GM13977 (cell line): ENCODE measurements around the gene LYRM1.

Experiments
- DNase-seq: peaks from one replicate; pipeline ENCODE4 v3.0.0; 2012; ENCODE audit warnings: low spot score
- in situ Hi-C: fragments of 300-500 bp; cut with MboI; formaldehyde crosslinking; loops from one replicate; pipeline ENCODE4 v1.12.0; 2022; ENCODE audit warnings: low sequenced_read_pairs, low pct_unique_long_range_greater_than_20kb, mixed read lengths, inconsistent platforms; ENCODE audit not compliant: unreplicated experiment
- TF ChIP-seq, protein P1 (sequence below): IDR thresholded peaks from 2 replicates; pipeline ENCODE4 v1.5.1; 2012; ENCODE audit warnings: mild to moderate bottlenecking, control low read depth; ENCODE audit not compliant: insufficient read depth; ENCODE audit errors: extremely low read depth, missing control alignments

Gene LYRM1

GRCh38 chr16:20879175-20880040 is 21.2 kb upstream of the LYRM1 start:
- peak; percentile 42 for DNase-seq
- TF ChIP-seq, protein P1, sequence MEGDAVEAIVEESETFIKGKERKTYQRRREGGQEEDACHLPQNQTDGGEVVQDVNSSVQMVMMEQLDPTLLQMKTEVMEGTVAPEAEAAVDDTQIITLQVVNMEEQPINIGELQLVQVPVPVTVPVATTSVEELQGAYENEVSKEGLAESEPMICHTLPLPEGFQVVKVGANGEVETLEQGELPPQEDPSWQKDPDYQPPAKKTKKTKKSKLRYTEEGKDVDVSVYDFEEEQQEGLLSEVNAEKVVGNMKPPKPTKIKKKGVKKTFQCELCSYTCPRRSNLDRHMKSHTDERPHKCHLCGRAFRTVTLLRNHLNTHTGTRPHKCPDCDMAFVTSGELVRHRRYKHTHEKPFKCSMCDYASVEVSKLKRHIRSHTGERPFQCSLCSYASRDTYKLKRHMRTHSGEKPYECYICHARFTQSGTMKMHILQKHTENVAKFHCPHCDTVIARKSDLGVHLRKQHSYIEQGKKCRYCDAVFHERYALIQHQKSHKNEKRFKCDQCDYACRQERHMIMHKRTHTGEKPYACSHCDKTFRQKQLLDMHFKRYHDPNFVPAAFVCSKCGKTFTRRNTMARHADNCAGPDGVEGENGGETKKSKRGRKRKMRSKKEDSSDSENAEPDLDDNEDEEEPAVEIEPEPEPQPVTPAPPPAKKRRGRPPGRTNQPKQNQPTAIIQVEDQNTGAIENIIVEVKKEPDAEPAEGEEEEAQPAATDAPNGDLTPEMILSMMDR: no peak
- in situ Hi-C loops: no loop called here

DNA sequence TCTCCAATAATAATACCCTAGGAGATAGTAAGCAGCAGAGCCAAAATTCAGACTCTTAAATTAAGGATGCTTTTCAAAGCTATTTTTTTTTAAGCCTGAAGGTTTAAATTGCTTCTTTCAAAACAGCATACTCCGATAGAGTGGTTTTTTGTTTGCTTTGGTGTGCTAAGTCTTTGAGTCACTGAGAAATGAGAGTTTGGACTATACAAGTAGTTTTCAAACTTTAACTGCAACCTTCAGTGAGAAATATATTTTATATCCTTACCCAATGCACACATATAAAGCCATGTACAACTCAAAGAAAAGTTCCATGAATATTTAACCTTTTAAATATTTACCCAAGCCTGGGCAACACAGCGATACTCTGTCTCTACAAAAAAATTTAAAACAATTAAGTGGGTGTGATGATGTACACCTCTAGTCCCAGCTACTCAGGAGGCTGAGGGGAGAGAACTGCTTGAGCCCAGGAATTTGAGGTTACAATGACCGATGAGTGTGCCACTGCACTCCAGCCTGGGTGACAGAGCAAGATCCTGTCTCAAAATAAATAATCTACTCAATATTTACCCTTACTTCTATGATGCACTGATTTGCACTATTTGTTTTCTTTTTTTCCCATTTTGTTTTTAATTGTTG is 19.6 kb upstream of the LYRM1 start:
- no peak for DNase-seq
- TF ChIP-seq, protein P1: no peak
- in situ Hi-C loops: no loop called here

- DNase-seq: no peak
- in situ Hi-C loops: no loop called here
- TF ChIP-seq, protein P1: no peak
Observed at GRCh38 chr16:20881503-20881878, 19.1 kb upstream of the LYRM1 start.

DNA sequence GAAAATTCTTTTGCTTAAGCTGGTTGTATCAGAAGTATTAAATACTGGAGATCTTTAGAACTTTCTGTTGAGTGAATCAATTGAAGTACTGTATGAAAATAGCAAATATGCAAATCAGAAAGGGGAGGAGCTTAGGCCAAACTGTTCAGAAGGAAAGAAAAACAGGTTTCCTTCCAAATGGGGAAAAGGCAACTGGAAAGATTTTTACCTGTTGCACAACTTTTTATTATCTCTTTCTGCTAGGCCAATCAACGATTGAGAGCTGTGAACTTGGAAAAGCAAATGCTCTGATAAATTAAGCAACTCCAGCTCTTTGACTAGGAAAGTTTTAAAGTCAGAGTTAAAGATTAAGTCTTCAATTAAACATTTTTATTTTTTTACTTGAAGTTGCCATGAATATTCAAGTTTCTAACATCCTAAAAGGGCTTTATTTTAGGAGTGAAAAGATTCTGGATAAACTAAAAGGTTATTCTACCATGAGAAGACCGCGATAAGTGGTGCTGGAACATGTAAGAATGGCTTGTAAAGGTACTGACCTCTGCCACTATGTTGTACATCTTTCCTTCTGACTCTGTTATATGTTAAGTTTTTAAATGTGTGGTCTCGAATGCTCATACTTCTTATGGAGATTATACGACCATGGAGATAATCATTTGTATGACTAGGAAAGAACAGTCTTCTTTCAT is 16.9 kb upstream of the LYRM1 start:
- TF ChIP-seq, protein P1: no peak
- DNase-seq: no peak
- in situ Hi-C loops: no loop called here

DNA sequence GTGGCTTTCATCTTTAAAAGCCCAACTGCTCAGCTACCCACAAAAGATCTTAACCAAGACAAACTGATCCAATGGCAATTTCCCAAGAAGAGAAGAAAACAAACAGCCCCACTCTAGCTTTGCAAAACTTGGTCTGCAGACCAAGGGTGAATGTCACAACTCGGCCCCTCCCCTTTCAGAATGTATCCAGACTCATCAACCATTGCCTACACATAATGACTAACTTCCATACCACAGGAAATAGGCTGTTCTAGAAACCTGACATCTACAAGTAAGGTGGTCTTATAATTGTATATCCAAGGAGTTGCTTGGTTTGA is 16.4 kb upstream of the LYRM1 start:
- DNase-seq: no peak
- in situ Hi-C loops: no loop called here
- TF ChIP-seq, protein P1: no peak

- in situ Hi-C loops: no loop called here
- DNase-seq: no peak
- TF ChIP-seq, protein P1: no peak
Observed at GRCh38 chr16:20886320-20886719, 14.3 kb upstream of the LYRM1 start.
